BE2C (cell line): ENCODE data around the gene SNX5.

Experiments
- DNase-seq: peaks from one replicate; pipeline ENCODE4 v3.0.0-alpha.2; 2020
- H3K27me3 ChIP-seq: fragments of 250-450 bp; sonication (Bioruptor Pico); 2 replicates; pipeline ENCODE4 v1.5.1; 2020; ENCODE audit warnings: mild to moderate bottlenecking
- H3K36me3 ChIP-seq: fragments of 250-450 bp; sonication (Bioruptor Pico); 2 replicates; pipeline ENCODE4 v1.5.1; 2020; ENCODE audit warnings: mild to moderate bottlenecking
- H3K4me1 ChIP-seq: fragments of 250-450 bp; sonication (Bioruptor Pico); 2 replicates; pipeline ENCODE4 v1.5.1; 2020
- H3K4me3 ChIP-seq: 2 replicates; pipeline ENCODE4 v1.5.1; 2011; ENCODE audit warnings: low read depth, low read length
- H3K9me3 ChIP-seq: fragments of 250-450 bp; sonication (Bioruptor Pico); 2 replicates; pipeline ENCODE4 v1.5.1; 2020
- CTCF ChIP-seq: IDR thresholded peaks from 2 replicates; pipeline ENCODE4 v1.5.1; 2012; ENCODE audit warnings: mild to moderate bottlenecking, low read depth, low read length

Gene SNX5

DNA sequence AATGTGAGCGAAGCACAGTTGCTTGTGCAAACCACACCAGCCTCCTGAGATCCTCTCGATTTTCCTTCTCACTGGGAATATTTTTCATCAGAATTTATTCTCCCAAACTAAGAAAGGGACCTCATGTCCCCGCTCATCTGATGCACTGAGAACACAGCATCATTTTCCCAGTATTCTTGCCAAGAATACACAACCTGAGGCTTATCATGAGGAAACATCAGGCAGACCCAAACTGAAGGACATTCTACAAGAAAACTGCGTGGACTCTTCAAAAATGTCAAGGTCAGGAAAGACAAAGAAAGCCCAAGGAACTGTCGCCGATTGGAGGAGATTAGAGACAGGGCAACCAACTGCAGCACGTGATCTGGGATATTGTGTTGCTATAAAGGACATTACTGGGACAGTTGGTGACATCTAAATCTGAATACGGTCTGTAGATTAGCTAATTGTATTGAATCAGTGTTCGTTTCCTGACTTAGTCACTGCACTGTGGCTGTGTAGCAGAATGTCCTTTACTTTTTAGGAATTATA, 72.3 kb downstream of the SNX5 start:
- H3K27me3 ChIP-seq = no peaks in the 10 kb centered on the region
- H3K9me3 ChIP-seq = no peaks in the 10 kb centered on the region; the same call in 1 of the 2 replicates
- H3K4me1 ChIP-seq = peaks cover 5% of the 10 kb centered on the region
- TF ChIP-seq CTCF = no peak
- no peak overlapping the region for H3K4me3 ChIP-seq
- no peaks in the 10 kb centered on the region for H3K36me3 ChIP-seq
- no peak for DNase-seq

GRCh38 chr20:17895641-17896171, 72.9 kb downstream of the SNX5 start:
- Histone ChIP-seq H3K27me3 (no peaks in the 10 kb centered on the region), H3K4me3 (no peak overlapping the region), H3K4me1 (peaks cover 5% of the 10 kb centered on the region), H3K9me3 (no peaks in the 10 kb centered on the region; the same call in 1 of the 2 replicates), H3K36me3 (no peaks in the 10 kb centered on the region)
- TF ChIP-seq CTCF = no peak
- DNase-seq = no peak

DNA sequence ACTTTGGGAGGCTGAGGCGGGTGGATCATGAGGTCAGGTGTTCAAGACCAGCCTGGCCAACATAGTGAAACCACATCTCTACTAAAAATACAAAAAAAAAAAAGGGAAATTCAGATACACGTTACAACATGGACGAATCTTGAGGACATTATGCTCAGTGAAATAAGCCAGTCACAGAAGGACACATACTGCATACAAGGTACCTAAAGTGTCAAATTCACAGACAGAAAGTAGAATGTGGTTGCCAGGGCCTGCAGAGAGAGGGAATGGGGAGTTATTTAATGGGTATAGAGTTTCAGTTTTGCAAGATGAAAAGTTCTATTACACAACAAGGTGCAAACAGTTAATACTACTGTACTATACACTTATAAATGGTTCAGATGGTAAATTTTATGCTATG, 75.1 kb downstream of the SNX5 start:
- Histone ChIP-seq H3K9me3 (no peaks in the 10 kb centered on the region; the same call in 1 of the 2 replicates), H3K4me3 (no peak overlapping the region), H3K36me3 (no peaks in the 10 kb centered on the region), H3K27me3 (no peaks in the 10 kb centered on the region), H3K4me1 (peaks cover 5% of the 10 kb centered on the region)
- DNase-seq = no peak
- TF ChIP-seq CTCF = no peak

GRCh38 chr20:17892189-17892938, 76.2 kb downstream of the SNX5 start:
- Histone ChIP-seq H3K4me1 (peaks cover 5% of the 10 kb centered on the region), H3K9me3 (no peaks in the 10 kb centered on the region; the same call in 1 of the 2 replicates), H3K36me3 (no peaks in the 10 kb centered on the region), H3K27me3 (no peaks in the 10 kb centered on the region), H3K4me3 (no peak overlapping the region)
- no peak for TF ChIP-seq CTCF
- no peak for DNase-seq
